Nephron progenitor cell (in vitro differentiated cells): ENCODE data around the gene ARID1B.

Experiments
- DNase-seq: peaks from one replicate; pipeline ENCODE4 v3.0.0; 2021
- H3K27ac Mint-ChIP-seq: 2 replicates; pipeline ENCODE4 v1.8.0; 2021; ENCODE audit warnings: mild to moderate bottlenecking, moderate library complexity, mixed read lengths
- H3K27me3 Mint-ChIP-seq: 2 replicates; pipeline ENCODE4 v1.8.0; 2021; ENCODE audit warnings: mild to moderate bottlenecking, low read depth, mixed read lengths; ENCODE audit not compliant: poor library complexity
- H3K36me3 Mint-ChIP-seq: 2 replicates; pipeline ENCODE4 v1.8.0; 2021; ENCODE audit warnings: low read depth, mixed read lengths
- H3K4me1 Mint-ChIP-seq: 2 replicates; pipeline ENCODE4 v1.8.0; 2021; ENCODE audit warnings: mixed read lengths
- H3K4me3 Mint-ChIP-seq: 2 replicates; pipeline ENCODE4 v1.8.0; 2021; ENCODE audit warnings: mild to moderate bottlenecking, moderate library complexity, mixed read lengths
- H3K9me3 Mint-ChIP-seq: 2 replicates; pipeline ENCODE4 v1.8.0; 2021; ENCODE audit warnings: mild to moderate bottlenecking, moderate library complexity, mixed read lengths
- CTCF ChIP-seq: fragments of 200-600 bp; sonication (generic); IDR thresholded peaks from 2 replicates; pipeline ENCODE4 v1.5.0; 2021; ENCODE audit warnings: antibody characterized with exemption

The ARID1B gene

GRCh38 chr6:157107915-157108651 is 330.9 kb downstream of the ARID1B start:
- H3K27ac Mint-ChIP-seq: peak overlapping the region; percentile 3
- DNase-seq: no peak
- H3K36me3 Mint-ChIP-seq: peaks cover 37% of the 10 kb centered on the region
- peaks cover 9% of the 10 kb centered on the region for H3K4me1 Mint-ChIP-seq
- TF ChIP-seq CTCF: no peak
- H3K27me3 Mint-ChIP-seq: no peaks in the 10 kb centered on the region
- no peaks in the 10 kb centered on the region for H3K9me3 Mint-ChIP-seq
- H3K4me3 Mint-ChIP-seq: no peak overlapping the region

GRCh38 chr6:157108923-157109322 is 331.7 kb downstream of the ARID1B start:
- peaks cover 39% of the 10 kb centered on the region for H3K36me3 Mint-ChIP-seq
- no peaks in the 10 kb centered on the region for H3K9me3 Mint-ChIP-seq
- no peak for TF ChIP-seq CTCF
- no peak for DNase-seq
- H3K4me1 Mint-ChIP-seq: peaks cover 9% of the 10 kb centered on the region
- no peak overlapping the region for H3K4me3 Mint-ChIP-seq
- no peaks in the 10 kb centered on the region for H3K27me3 Mint-ChIP-seq
- H3K27ac Mint-ChIP-seq: no peak overlapping the region

- TF ChIP-seq CTCF: no peak
- Mint-ChIP-seq H3K27ac (peak overlapping the region; percentile 18), H3K36me3 (peaks cover 42% of the 10 kb centered on the region), H3K27me3 (no peaks in the 10 kb centered on the region), H3K4me1 (peaks cover 9% of the 10 kb centered on the region), H3K4me3 (no peak overlapping the region), H3K9me3 (peaks cover 4% of the 10 kb centered on the region)
- DNase-seq: no peak
These were observed 333.4 kb downstream of the ARID1B start for GRCh38 chr6:157110607-157111006.

GRCh38 chr6:157113389-157113788 is 336.2 kb downstream of the ARID1B start:
- Mint-ChIP-seq H3K4me1 (no peaks in the 10 kb centered on the region), H3K9me3 (peaks cover 4% of the 10 kb centered on the region), H3K36me3 (peaks cover 42% of the 10 kb centered on the region), H3K27ac (no peak overlapping the region), H3K27me3 (no peaks in the 10 kb centered on the region), H3K4me3 (no peak overlapping the region)
- DNase-seq: no peak
- TF ChIP-seq CTCF: no peak

- Mint-ChIP-seq H3K4me3 (no peak overlapping the region), H3K27ac (no peak overlapping the region), H3K4me1 (peaks cover 16% of the 10 kb centered on the region), H3K9me3 (peaks cover 4% of the 10 kb centered on the region), H3K27me3 (no peaks in the 10 kb centered on the region), H3K36me3 (peaks cover 53% of the 10 kb centered on the region)
- DNase-seq: no peak
- no peak for TF ChIP-seq CTCF
These were observed 339.2 kb downstream of the ARID1B start for GRCh38 chr6:157116426-157116825.
